ENCODE measurements around the gene WDR5.

GRCh38 chr9:134166374-134166773, 30.5 kb downstream of the WDR5 start:
- TF ChIP-seq MEF2A (IDR thresholded peaks at IDR 0.05; ENCODE audit: insufficient read depth, low read depth, low read length) (no peak), POLR2AphosphoS5 (IDR thresholded peaks at IDR 0.05; ENCODE audit: low read length) (no peak), CTCF (IDR thresholded peaks at IDR 0.05 in 2 of 3, conservative IDR thresholded peaks at IDR 0.05 in 1 of 3; ENCODE audit: control insufficient read depth in 2 of 3, extremely low read depth in 1 of 3, insufficient read depth in 1 of 3, low read depth in 3 of 3, low read length in 3 of 3) (no peak)

All from GM12878 (cell line).